ENCODE data around the gene OLFML2B. TPM values are rescaled to one million over a fixed set of nuclear protein-coding genes. Genes with fewer than 3 reads are reported as not detected.

The OLFML2B gene
- total and polyA plus RNA-seq, 2 of the 13 experiments (the other 11 are each of a cell fraction or from before 2014, with no cell fraction given) = not detected

- no peak for TF ChIP-seq ZBTB37 (CRISPR knock-in tag; IDR thresholded peaks at IDR 0.05)
- peak; percentile 81 for TF ChIP-seq ZNF687 (CRISPR knock-in tag; IDR thresholded peaks at IDR 0.05)
- no peak for TF ChIP-seq CERS6 (CRISPR knock-in tag; IDR thresholded peaks at IDR 0.05)
- no peak for TF ChIP-seq MNT (IDR thresholded peaks at IDR 0.05)
- no peak; the same call in 1 of the 2 replicates for TF ChIP-seq ZNF562 (CRISPR knock-in tag; IDR thresholded peaks at IDR 0.05; ENCODE audit: borderline replicate concordance)
- peak; percentile 76; the same call in 1 of the 2 replicates for TF ChIP-seq TMF1 (CRISPR knock-in tag; IDR thresholded peaks at IDR 0.05; ENCODE audit: low read depth)
- TF ChIP-seq ZNF710 (CRISPR knock-in tag; IDR thresholded peaks at IDR 0.05; ENCODE audit: borderline replicate concordance) = no peak
- TF ChIP-seq ZNF883 (CRISPR knock-in tag; IDR thresholded peaks at IDR 0.05; ENCODE audit: not compliant biosample characterization) = no peak
- TF ChIP-seq ZNF557 (CRISPR knock-in tag; IDR thresholded peaks at IDR 0.05) = no peak
- TF ChIP-seq CBFB (CRISPR knock-in tag; IDR thresholded peaks at IDR 0.05) = no peak
- no peak for TF ChIP-seq SYNCRIP (IDR thresholded peaks at IDR 0.05; ENCODE audit: insufficient read depth, low read depth, low read length)
- no peak for TF ChIP-seq ZNF362 (CRISPR knock-in tag; IDR thresholded peaks at IDR 0.05; ENCODE audit: borderline replicate concordance)
- TF ChIP-seq KLF11 (CRISPR knock-in tag; IDR thresholded peaks at IDR 0.05) = no peak
- peak; percentile 78 for TF ChIP-seq SP4 (CRISPR knock-in tag; IDR thresholded peaks at IDR 0.05)
- TF ChIP-seq MEIS2 (CRISPR knock-in tag; IDR thresholded peaks at IDR 0.05) = peak; percentile 44; the same call in 1 of the 2 replicates
- TF ChIP-seq SRF (IDR thresholded peaks at IDR 0.05; ENCODE audit: low read depth, low read length) = no peak
Measured at GRCh38 chr1:162069334-162070093, 45.8 kb upstream of the OLFML2B start, which contains the start of gene NOS1AP (continued).
